GM21619 (cell line): ENCODE data around the gene RRP9.
A peak's percentile ranks its signal among the peaks of the same experiment; 100 is the strongest.

ENCODE experiments used
- ATAC-seq: cut with Tn5 transposase; IDR thresholded peaks from one replicate; pipeline ENCODE4 v1.9.1; 2021; ENCODE audit not compliant: unreplicated experiment

RRP9 gene

GRCh38 chr3:51955893-51956770 is 14.4 kb upstream of the RRP9 start:
- ATAC-seq = no peak

- no peak for ATAC-seq
Observed at GRCh38 chr3:51955175-51955892, 13.6 kb upstream of the RRP9 start, which contains the start of gene GPR62. GPR62 (plus strand) TSS chr3:51955381; CDS start chr3:51955653, 272 bp downstream.

- no peak for ATAC-seq
Observed at GRCh38 chr3:51954713-51955112, 13.0 kb upstream of the RRP9 start.

GRCh38 chr3:51954105-51954504 is 12.4 kb upstream of the RRP9 start:
- no peak for ATAC-seq

- ATAC-seq = no peak
Observed at GRCh38 chr3:51953445-51953844, 11.7 kb upstream of the RRP9 start.

- no peak for ATAC-seq
Observed at GRCh38 chr3:51950899-51951298, 9.2 kb upstream of the RRP9 start.

GRCh38 chr3:51949121-51949520 is 7.4 kb upstream of the RRP9 start:
- no peak for ATAC-seq

GRCh38 chr3:51948016-51948580 is 6.4 kb upstream of the RRP9 start:
- ATAC-seq = no peak

- no peak for ATAC-seq
Observed at GRCh38 chr3:51947215-51947900, 5.7 kb upstream of the RRP9 start.

GRCh38 chr3:51946796-51947195 is 5.1 kb upstream of the RRP9 start:
- ATAC-seq = no peak

- ATAC-seq = no peak
Observed at GRCh38 chr3:51945926-51946705, 4.4 kb upstream of the RRP9 start.

GRCh38 chr3:51945031-51945840 is 3.5 kb upstream of the RRP9 start:
- ATAC-seq = no peak

GRCh38 chr3:51944451-51945021 is 2.8 kb upstream of the RRP9 start:
- ATAC-seq = no peak

- no peak for ATAC-seq
Observed at GRCh38 chr3:51943451-51944391, 2.0 kb upstream of the RRP9 start.

GRCh38 chr3:51942603-51943450 is 1.1 kb upstream of the RRP9 start:
- peak; percentile 38 for ATAC-seq

GRCh38 chr3:51941463-51941797 is 274 bp downstream of the RRP9 start:
- ATAC-seq = no peak

GRCh38 chr3:51940648-51941462 is 849 bp downstream of the RRP9 start:
- no peak for ATAC-seq
